OCI-LY1 (cell line): Measurements from ENCODE around the gene JPT2.

Experiments
- H2AFZ ChIP-seq: fragments of 200-600 bp; sonication (generic), shearing (Covaris generic); 2 replicates; pipeline ENCODE4 v1.6.0; 2014; ENCODE audit warnings: antibody characterized with exemption, mild to moderate bottlenecking, low read length
- H3F3A ChIP-seq: fragments of 200-600 bp; sonication (generic), shearing (Covaris generic); 2 replicates; pipeline ENCODE4 v1.6.0; 2014; ENCODE audit warnings: mild to moderate bottlenecking, antibody characterized with exemption, low read length, moderate library complexity; ENCODE audit not compliant: insufficient read depth
- H3K27ac ChIP-seq: fragments of 200-600 bp; sonication (generic); 2 replicates; pipeline ENCODE4 v1.5.1; 2014; ENCODE audit warnings: low read length, mixed run types, mild to moderate bottlenecking, low read depth; ENCODE audit not compliant: poor library complexity, severe bottlenecking
- H3K27me3 ChIP-seq: fragments of 200-600 bp; sonication (generic); 2 replicates; pipeline ENCODE4 v1.6.0; 2014; ENCODE audit warnings: antibody characterized with exemption, mild to moderate bottlenecking, low read length, moderate library complexity; ENCODE audit not compliant: insufficient read depth
- H3K36me3 ChIP-seq: fragments of 200-600 bp; sonication (generic); 2 replicates; pipeline ENCODE4 v1.6.1; 2014; ENCODE audit warnings: mild to moderate bottlenecking, antibody characterized with exemption, low read length, moderate library complexity, mixed read lengths; ENCODE audit not compliant: insufficient read depth
- H3K4me1 ChIP-seq: fragments of 200-600 bp; sonication (generic); 2 replicates; pipeline ENCODE4 v1.5.1; 2014; ENCODE audit warnings: mild to moderate bottlenecking, low read length, moderate library complexity; ENCODE audit not compliant: insufficient read depth, severe bottlenecking
- H3K4me2 ChIP-seq: fragments of 200-600 bp; sonication (generic), shearing (Covaris generic); 2 replicates; pipeline ENCODE4 v1.6.1; 2014; ENCODE audit warnings: low read length
- H3K4me3 ChIP-seq: fragments of 200-600 bp; sonication (generic); 2 replicates; pipeline ENCODE4 v1.5.1; 2014; ENCODE audit warnings: low read length, low read depth, mild to moderate bottlenecking, mixed read lengths; ENCODE audit not compliant: poor library complexity, severe bottlenecking
- H3K79me2 ChIP-seq: fragments of 200-600 bp; shearing (Covaris generic); 2 replicates; pipeline ENCODE4 v1.6.1; 2016; ENCODE audit warnings: mixed run types, low read length, mixed read lengths; ENCODE audit not compliant: insufficient read depth
- H3K9ac ChIP-seq: fragments of 200-600 bp; sonication (generic), shearing (Covaris generic); 2 replicates; pipeline ENCODE4 v1.6.1; 2014; ENCODE audit warnings: mild to moderate bottlenecking, low read length, mixed read lengths
- H3K9me2 ChIP-seq: fragments of 200-600 bp; sonication (generic), shearing (Covaris generic); 2 replicates; pipeline ENCODE4 v1.6.1; 2014; ENCODE audit warnings: low read depth, mild to moderate bottlenecking, low read length, mixed read lengths
- H3K9me3 ChIP-seq: fragments of 200-600 bp; shearing (Covaris generic); 2 replicates; pipeline ENCODE4 v1.6.1; 2014; ENCODE audit warnings: low read length, mixed read lengths
- H4K20me1 ChIP-seq: fragments of 200-600 bp; sonication (generic), shearing (Covaris generic); 2 replicates; pipeline ENCODE4 v1.6.0; 2016; ENCODE audit warnings: mild to moderate bottlenecking, low read length; ENCODE audit not compliant: insufficient read depth
- EZH2 ChIP-seq: fragments of 200-600 bp; sonication (generic), shearing (Covaris generic); IDR thresholded peaks from 2 replicates; pipeline ENCODE4 v1.8.0; 2017; ENCODE audit warnings: borderline replicate concordance, mixed run types, mild to moderate bottlenecking, antibody characterized with exemption, low read length, moderate library complexity, mixed read lengths
- TF ChIP-seq, protein P1 (sequence below): fragments of 200-600 bp; sonication (generic), shearing (Covaris generic); IDR thresholded peaks from 2 replicates; pipeline ENCODE4 v1.5.1; 2017; ENCODE audit warnings: mild to moderate bottlenecking, antibody characterized with exemption, low read length, moderate library complexity, mixed read lengths

JPT2 gene

DNA sequence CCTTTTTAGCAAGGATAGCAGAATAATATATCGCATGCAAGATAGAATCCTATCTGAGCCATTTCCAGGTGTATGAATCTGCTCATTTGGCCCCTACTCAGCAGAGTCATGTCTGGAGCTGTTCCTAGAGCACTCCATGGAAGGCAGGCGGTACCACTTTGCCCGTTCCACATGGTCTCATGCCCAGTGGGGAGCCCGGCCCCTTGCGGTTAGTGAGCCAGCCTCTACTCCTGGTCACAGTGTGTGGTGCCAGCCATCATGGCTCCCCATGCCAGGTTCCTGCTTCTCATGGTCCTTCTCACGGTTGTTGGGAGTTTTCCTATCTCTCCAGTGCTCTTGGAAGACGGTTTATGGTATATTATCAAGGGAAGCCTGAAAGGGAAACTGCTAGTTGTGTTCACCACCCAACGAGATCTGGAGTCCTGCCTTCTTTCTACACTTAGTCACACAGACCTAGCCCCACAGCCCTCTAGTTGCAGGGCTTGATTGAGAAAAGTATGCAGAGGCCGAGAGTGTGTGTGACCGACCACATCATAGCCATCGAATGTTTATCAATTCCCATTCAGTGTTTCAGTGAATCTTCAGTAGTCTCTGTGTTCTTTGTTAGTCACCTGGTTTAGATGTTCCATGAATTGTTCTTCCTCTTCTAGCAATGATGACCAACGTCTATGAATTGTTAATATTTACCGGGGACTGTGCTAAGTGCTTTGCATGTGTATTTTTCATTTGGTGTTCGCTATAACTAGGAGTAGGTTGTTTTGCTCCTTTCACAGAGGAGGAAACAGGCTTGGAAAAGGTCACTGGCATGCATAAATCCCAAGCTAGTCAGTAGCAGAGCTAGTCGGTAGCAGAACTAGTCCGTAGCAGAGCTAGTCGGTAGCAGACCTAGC lies 9.6 kb downstream of the JPT2 start:
- H3K36me3 ChIP-seq = peaks cover 92% of the 10 kb centered on the region
- H3F3A ChIP-seq = no peaks in the 10 kb centered on the region
- H4K20me1 ChIP-seq = 0 out of 2 replicates have a peak, but pooled peaks cover 7% of the 10 kb centered on the region
- no peaks in the 10 kb centered on the region for H3K9me2 ChIP-seq
- H3K4me1 ChIP-seq = no peaks in the 10 kb centered on the region
- H3K79me2 ChIP-seq = peaks cover 59% of the 10 kb centered on the region
- no peaks in the 10 kb centered on the region for H3K9me3 ChIP-seq
- no peaks in the 10 kb centered on the region for H3K27me3 ChIP-seq
- H2AFZ ChIP-seq = no peak overlapping the region
- H3K4me3 ChIP-seq = no peak overlapping the region
- no peak overlapping the region for H3K27ac ChIP-seq
- TF ChIP-seq, protein P1, sequence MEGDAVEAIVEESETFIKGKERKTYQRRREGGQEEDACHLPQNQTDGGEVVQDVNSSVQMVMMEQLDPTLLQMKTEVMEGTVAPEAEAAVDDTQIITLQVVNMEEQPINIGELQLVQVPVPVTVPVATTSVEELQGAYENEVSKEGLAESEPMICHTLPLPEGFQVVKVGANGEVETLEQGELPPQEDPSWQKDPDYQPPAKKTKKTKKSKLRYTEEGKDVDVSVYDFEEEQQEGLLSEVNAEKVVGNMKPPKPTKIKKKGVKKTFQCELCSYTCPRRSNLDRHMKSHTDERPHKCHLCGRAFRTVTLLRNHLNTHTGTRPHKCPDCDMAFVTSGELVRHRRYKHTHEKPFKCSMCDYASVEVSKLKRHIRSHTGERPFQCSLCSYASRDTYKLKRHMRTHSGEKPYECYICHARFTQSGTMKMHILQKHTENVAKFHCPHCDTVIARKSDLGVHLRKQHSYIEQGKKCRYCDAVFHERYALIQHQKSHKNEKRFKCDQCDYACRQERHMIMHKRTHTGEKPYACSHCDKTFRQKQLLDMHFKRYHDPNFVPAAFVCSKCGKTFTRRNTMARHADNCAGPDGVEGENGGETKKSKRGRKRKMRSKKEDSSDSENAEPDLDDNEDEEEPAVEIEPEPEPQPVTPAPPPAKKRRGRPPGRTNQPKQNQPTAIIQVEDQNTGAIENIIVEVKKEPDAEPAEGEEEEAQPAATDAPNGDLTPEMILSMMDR = no peak
- TF ChIP-seq EZH2 = no peak
- H3K4me2 ChIP-seq = no peak overlapping the region
- no peak overlapping the region for H3K9ac ChIP-seq

DNA sequence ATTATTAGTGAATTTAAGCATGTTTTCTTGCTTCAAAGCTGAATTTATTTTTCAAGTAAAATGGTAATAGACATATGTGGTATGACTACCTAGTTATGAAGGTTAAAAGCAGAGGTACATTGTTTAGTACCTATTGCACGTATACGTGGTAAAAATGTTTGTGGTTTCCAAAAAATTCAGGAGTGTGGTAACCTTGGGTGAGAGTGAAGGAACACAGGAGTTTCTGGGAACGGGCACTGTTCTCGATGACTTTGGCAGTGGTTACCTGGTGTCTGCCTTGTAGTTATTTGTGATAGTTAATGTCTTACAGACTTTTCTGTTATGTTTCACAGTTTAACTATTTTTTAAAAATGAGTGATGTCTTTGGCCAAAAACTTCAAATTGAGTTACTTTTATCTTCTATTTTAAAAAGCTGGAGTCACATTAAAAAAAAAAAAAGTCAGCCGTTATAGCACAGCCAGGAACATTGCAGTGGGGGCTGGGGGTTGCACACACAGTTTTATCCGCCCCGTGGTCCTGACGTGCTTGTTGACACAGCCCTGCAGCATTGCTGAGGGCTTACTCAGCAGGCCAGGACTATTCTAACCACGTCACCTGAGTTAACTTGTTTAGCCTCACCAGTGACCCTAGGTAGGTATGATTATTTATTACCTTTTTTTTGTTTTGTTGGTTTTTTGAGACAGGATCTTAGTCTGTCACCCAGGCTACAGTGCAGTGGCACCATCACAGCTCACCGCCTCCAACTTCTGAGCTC lies 10.9 kb downstream of the JPT2 start:
- H3K9ac ChIP-seq = no peak overlapping the region
- H3K4me3 ChIP-seq = no peak overlapping the region
- H3K27ac ChIP-seq = no peak overlapping the region
- peaks cover 96% of the 10 kb centered on the region for H3K36me3 ChIP-seq
- H3K4me2 ChIP-seq = no peak overlapping the region
- TF ChIP-seq EZH2 = no peak
- TF ChIP-seq, protein P1 = no peak
- H3K4me1 ChIP-seq = no peaks in the 10 kb centered on the region
- peaks cover 48% of the 10 kb centered on the region for H3K79me2 ChIP-seq
- H3K27me3 ChIP-seq = no peaks in the 10 kb centered on the region
- H4K20me1 ChIP-seq = 0 out of 2 replicates have a peak, but pooled peaks cover 7% of the 10 kb centered on the region
- no peaks in the 10 kb centered on the region for H3K9me3 ChIP-seq
- H2AFZ ChIP-seq = no peak overlapping the region
- no peaks in the 10 kb centered on the region for H3F3A ChIP-seq
- no peaks in the 10 kb centered on the region for H3K9me2 ChIP-seq

DNA sequence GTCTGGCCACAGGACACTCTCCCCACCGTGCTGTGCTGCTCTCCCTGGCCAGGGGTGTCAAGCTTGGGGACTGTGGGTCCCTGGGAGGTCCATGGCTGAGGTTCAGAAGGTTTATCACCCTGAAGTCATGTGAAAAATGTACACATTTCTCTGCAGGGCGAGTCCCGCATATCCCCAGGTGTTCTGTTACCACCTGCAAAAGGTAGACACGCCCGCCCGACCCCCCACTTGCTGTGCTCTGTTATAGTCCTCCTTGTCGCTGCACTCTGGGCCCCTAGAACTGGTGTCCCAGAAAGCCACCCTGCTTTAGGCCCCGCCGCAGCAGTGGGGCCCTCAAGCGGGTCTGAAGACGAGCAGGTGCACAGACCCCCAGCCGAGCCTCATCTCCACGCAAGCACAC lies 11.8 kb downstream of the JPT2 start:
- Histone ChIP-seq H2AFZ (no peak overlapping the region), H3K36me3 (peaks cover 97% of the 10 kb centered on the region), H3K9me3 (no peaks in the 10 kb centered on the region), H4K20me1 (0 out of 2 replicates have a peak, but pooled peaks cover 7% of the 10 kb centered on the region), H3K79me2 (peaks cover 45% of the 10 kb centered on the region), H3K4me2 (no peak overlapping the region), H3K27ac (no peak overlapping the region), H3K4me1 (no peaks in the 10 kb centered on the region), H3F3A (no peaks in the 10 kb centered on the region), H3K4me3 (no peak overlapping the region), H3K9me2 (no peaks in the 10 kb centered on the region), H3K9ac (no peak overlapping the region), H3K27me3 (no peaks in the 10 kb centered on the region)
- TF ChIP-seq EZH2 = no peak
- TF ChIP-seq, protein P1 = no peak
